ENCODE measurements around the gene SYCE3. TPM values are rescaled to one million over a fixed set of nuclear protein-coding genes. Genes with fewer than 3 reads are reported as not detected.

SYCE3 gene
- polyA plus RNA-seq, 1 experiment = not detected

DNA sequence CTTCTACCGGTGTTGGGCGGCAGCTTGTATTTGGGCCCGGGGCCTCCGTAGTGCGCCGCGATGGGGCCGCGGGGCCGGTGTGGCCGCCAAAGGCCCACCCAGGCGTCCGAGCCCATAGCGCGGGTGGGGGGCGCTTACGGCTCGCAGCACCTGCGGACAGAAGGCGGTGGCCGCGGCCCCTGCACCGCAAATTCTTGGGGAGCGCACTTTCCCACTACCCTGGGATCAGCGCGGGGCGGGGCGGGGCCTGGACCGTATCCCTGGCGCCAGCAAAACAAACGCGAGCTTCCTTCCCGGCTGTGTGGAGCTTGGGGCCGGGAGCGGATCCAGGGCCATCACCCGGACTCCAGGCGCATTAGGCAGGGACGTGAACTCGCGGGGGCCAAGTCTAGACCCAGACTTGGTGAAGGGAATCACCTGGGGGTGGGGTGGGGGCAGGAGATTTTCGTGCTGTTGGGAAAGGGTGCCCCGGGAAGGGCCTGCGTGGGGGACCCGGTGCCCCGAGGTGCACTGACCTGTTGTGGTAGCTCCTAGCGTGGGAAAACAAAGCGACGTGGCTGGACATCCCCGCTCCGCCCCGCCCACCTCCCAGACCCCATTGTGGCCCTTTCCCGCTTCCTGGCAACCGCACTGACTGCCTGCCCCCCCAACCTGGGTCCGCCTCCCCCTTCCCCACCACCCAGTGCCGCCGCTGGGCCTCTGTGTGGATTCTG lies 30.6 kb downstream of the SYCE3 start:
- no peaks in the 10 kb centered on the region for H3K36me3 ChIP-seq (ENCODE audit: control insufficient read depth, insufficient read depth, low read length)
- POLR2A ChIA-PET = interaction anchor here (0.6 kb wide), 1 partner anchor 9 kb away, joined by 6 read pairs; no protein-coding TSS in a partner anchor
- DNase-seq (ENCODE audit: low read depth) = no peak
- CTCF ChIA-PET = interaction anchor here (1.0 to 1.3 kb wide), 3 partner anchors 9 to 89 kb away, joined by 3 to 4 read pairs (median 3); partner anchors contain the start of gene SYCE3
- peak overlapping the region; percentile 59 for H3K4me3 ChIP-seq (ENCODE audit: low read depth, low read length)
- H3K27me3 ChIP-seq (ENCODE audit: control insufficient read depth, insufficient read depth, low read length) = no peaks in the 10 kb centered on the region
- TF ChIP-seq, protein P1, sequence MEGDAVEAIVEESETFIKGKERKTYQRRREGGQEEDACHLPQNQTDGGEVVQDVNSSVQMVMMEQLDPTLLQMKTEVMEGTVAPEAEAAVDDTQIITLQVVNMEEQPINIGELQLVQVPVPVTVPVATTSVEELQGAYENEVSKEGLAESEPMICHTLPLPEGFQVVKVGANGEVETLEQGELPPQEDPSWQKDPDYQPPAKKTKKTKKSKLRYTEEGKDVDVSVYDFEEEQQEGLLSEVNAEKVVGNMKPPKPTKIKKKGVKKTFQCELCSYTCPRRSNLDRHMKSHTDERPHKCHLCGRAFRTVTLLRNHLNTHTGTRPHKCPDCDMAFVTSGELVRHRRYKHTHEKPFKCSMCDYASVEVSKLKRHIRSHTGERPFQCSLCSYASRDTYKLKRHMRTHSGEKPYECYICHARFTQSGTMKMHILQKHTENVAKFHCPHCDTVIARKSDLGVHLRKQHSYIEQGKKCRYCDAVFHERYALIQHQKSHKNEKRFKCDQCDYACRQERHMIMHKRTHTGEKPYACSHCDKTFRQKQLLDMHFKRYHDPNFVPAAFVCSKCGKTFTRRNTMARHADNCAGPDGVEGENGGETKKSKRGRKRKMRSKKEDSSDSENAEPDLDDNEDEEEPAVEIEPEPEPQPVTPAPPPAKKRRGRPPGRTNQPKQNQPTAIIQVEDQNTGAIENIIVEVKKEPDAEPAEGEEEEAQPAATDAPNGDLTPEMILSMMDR (IDR thresholded peaks at IDR 0.05; ENCODE audit: insufficient read depth, low read depth, low read length) = no peak

DNA sequence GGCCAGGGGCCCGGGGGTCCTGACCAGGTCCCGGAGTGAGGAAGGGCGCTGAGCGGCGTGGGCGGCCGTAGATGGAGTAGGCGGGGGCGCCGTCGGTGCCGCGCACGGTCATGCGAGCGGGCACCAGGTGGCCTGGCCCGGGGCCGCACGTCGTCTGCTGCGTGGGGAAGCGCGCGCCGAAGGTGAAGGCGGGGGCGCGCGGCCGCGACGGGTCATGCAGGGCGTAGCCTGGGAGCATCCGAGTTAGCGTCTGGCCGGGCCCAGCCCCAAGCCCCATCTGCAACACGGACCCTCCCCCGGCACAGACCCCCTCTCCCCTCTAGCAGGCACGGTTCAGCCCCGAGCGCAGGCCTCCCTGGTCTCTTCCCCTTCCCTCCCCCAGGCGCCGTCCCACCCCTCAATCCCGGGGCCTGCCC lies 31.2 kb downstream of the SYCE3 start:
- POLR2A ChIA-PET = interaction anchor here (0.6 kb wide), 1 partner anchor 9 kb away, joined by 6 read pairs; no protein-coding TSS in a partner anchor

DNA sequence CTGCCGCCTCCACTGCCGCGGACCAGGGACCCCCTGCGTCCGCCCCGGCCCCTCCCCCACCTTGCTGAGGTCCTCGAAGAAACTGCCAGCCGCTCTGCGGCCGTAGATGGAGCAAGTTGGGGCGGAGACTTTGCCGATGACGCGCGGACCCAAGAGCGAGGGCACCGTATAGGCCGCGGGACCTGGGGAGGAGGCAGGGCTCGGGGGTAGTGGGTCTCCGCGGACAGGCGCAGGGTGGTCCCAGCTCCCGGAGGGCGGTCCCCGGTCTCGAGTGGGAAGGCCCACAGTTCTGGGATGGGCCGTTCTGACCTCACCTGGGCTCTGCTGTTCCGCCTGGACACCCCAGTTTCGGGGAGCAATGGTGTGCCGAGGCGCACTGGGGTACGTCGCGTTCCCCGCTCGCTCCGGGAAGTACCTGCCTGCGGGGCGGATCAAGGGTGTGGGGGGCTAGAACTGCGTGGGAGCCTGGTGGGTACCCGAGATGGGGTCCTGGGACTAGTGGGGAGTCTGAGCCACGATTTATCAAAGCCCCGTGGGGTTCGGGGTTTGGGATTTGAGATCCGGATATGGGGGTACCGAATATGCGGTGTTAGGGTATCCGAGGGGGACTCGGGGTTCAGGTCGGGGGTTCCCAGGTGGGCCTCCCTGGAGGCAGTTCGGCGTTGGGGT lies 31.7 kb downstream of the SYCE3 start:
- H3K36me3 ChIP-seq (ENCODE audit: control insufficient read depth, insufficient read depth, low read length) = no peaks in the 10 kb centered on the region
- DNase-seq (ENCODE audit: low read depth) = no peak
- TF ChIP-seq, protein P1 (IDR thresholded peaks at IDR 0.05; ENCODE audit: insufficient read depth, low read depth, low read length) = no peak
- POLR2A ChIA-PET = interaction anchor here (0.6 kb wide), 1 partner anchor 10 kb away, joined by 6 read pairs; no protein-coding TSS in a partner anchor
- CTCF ChIA-PET = interaction anchor here (1.3 kb wide), 1 partner anchor 32 kb away, joined by 3 read pairs; the partner anchor contains the start of gene SYCE3
- H3K27me3 ChIP-seq (ENCODE audit: control insufficient read depth, insufficient read depth, low read length) = no peaks in the 10 kb centered on the region
- peak overlapping the region; percentile 59 for H3K4me3 ChIP-seq (ENCODE audit: low read depth, low read length)

More for the DNA sequence above, 31.2 kb downstream of the SYCE3 start:
- no peaks in the 10 kb centered on the region for H3K36me3 ChIP-seq (ENCODE audit: control insufficient read depth, insufficient read depth, low read length)
- TF ChIP-seq, protein P1 (IDR thresholded peaks at IDR 0.05; ENCODE audit: insufficient read depth, low read depth, low read length) = no peak
- DNase-seq (ENCODE audit: low read depth) = no peak
- peak overlapping the region; percentile 59 for H3K4me3 ChIP-seq (ENCODE audit: low read depth, low read length)
- CTCF ChIA-PET = interaction anchor here (1.0 to 1.3 kb wide), 2 partner anchors 9 to 31 kb away, joined by 3 to 4 read pairs; partner anchors contain the start of gene SYCE3
- H3K27me3 ChIP-seq (ENCODE audit: control insufficient read depth, insufficient read depth, low read length) = no peaks in the 10 kb centered on the region

DNA sequence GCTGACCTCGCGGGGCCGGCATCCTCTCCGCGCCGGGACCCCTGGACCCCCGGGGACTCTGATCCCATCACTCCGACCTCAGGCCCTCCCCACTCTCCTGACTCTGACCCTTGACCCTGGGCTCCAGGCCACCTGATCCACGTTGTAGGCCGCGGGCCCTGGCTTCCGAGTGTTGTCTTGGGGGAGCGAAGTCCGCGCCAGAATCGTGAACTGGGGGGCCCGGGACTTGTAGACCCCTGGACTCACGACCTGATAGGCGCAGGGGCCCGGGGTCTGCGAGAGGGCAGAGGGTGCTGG lies 32.2 kb downstream of the SYCE3 start:
- no peak for DNase-seq (ENCODE audit: low read depth)
- Histone ChIP-seq H3K36me3 (ENCODE audit: control insufficient read depth, insufficient read depth, low read length) (no peaks in the 10 kb centered on the region), H3K27me3 (ENCODE audit: control insufficient read depth, insufficient read depth, low read length) (no peaks in the 10 kb centered on the region), H3K4me3 (ENCODE audit: low read depth, low read length) (peak overlapping the region; percentile 59)
- POLR2A ChIA-PET = no interaction called here
- TF ChIP-seq, protein P1 (IDR thresholded peaks at IDR 0.05; ENCODE audit: insufficient read depth, low read depth, low read length) = no peak
- CTCF ChIA-PET = no interaction called here

Measured in BJ (cell line).